VCaP (cell line): ENCODE results near the gene RSPH9.

Experiments used
- H3K27ac ChIP-seq: fragments of 450-650 bp; 2 replicates; pipeline ENCODE4 v1.5.1; 2017
- TF ChIP-seq, protein P1 (sequence below): fragments of 450-650 bp; conservative IDR thresholded peaks from 2 replicates; pipeline ENCODE4 v1.5.1; 2017; ENCODE audit warnings: mild to moderate bottlenecking, moderate library complexity

The RSPH9 gene

DNA sequence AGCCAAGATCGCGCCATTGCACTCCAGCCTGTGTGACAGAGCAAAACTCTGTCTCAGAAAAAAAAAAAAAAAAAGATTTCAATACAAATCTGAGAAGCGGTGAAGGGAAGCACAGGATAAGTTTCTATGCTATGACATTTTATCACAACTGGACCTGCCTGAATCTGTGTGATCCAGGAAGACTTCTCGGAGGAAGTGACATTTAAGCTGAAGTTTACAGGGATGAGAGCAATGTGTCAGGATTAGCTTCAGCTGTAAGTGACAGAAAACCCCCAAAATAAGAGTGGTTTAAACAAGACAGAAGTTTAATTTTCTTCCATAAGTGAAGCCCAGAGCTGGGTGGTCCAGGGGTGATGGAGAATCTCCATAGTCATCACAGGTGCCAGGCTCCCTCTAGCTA is 76.2 kb downstream of the RSPH9 start:
- TF ChIP-seq, protein P1, sequence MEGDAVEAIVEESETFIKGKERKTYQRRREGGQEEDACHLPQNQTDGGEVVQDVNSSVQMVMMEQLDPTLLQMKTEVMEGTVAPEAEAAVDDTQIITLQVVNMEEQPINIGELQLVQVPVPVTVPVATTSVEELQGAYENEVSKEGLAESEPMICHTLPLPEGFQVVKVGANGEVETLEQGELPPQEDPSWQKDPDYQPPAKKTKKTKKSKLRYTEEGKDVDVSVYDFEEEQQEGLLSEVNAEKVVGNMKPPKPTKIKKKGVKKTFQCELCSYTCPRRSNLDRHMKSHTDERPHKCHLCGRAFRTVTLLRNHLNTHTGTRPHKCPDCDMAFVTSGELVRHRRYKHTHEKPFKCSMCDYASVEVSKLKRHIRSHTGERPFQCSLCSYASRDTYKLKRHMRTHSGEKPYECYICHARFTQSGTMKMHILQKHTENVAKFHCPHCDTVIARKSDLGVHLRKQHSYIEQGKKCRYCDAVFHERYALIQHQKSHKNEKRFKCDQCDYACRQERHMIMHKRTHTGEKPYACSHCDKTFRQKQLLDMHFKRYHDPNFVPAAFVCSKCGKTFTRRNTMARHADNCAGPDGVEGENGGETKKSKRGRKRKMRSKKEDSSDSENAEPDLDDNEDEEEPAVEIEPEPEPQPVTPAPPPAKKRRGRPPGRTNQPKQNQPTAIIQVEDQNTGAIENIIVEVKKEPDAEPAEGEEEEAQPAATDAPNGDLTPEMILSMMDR, result no peak

More for the DNA sequence above, 76.2 kb downstream of the RSPH9 start:
- no peak overlapping the region for H3K27ac ChIP-seq
